ENCODE data around the gene PCED1A. TPM values are rescaled to one million over a fixed set of nuclear protein-coding genes. Genes with fewer than 3 reads are reported as not detected.

Gene PCED1A
- total and polyA plus RNA-seq, 2 donors (not counting 1 experiment from before 2014, with no cell fraction given) = 96.8 to 176 TPM

DNA sequence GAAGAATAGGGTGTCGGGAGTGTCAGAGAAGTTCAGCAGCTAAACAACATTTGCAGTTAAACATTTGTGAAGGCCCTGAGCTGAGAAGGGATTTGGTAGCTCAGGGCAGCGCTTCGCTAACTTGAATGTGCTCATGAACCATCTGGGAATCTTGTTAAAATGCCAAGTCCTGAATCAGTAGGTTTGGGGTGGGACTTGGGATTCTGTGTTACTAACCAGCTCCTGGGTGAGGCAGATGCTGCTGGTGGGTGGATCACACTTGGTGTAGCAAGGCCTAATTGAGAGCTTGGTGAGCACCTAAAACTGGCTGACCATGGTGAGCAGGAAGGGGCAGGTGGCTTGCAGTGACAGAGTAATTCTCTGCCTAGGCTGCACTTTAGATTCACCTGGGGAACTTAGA is 38.7 kb upstream of the PCED1A start:
- Histone ChIP-seq H3K4me1 (ENCODE audit: control insufficient read depth in 2 of 2, insufficient read depth in 2 of 2, low read length in 2 of 2) (peaks cover 20 to 21% of the 10 kb centered on the region in 2 donors), H3K4me3 (ENCODE audit: control extremely low read depth in 1 of 5, extremely low read depth in 1 of 5, insufficient read depth in 1 of 5, low read depth in 2 of 5, low read length in 4 of 5) (no peak overlapping the region), H4K20me1 (ENCODE audit: control insufficient read depth, insufficient read depth, low read length, poor library complexity, severe bottlenecking) (peaks cover 49% of the 10 kb centered on the region), H3K27ac (ENCODE audit: low read length in 2 of 2) (no peak overlapping the region), H3K27me3 (replicated peaks in 1 of 4; ENCODE audit: control extremely low read depth in 1 of 4, control insufficient read depth in 3 of 4, insufficient read depth in 4 of 4, low read length in 3 of 4) (no peaks in the 10 kb centered on the region), H3K4me2 (replicated peaks; ENCODE audit: low read depth, low read length, poor library complexity, severe bottlenecking) (no peak overlapping the region), H2AFZ (ENCODE audit: insufficient read depth, low read depth, low read length, poor library complexity, severe bottlenecking) (no peak overlapping the region), H3K79me2 (ENCODE audit: control insufficient read depth, insufficient read depth, low read length) (peaks cover 96% of the 10 kb centered on the region), H3K36me3 (replicated peaks in 1 of 2; ENCODE audit: control extremely low read depth in 1 of 2, control insufficient read depth in 1 of 2, extremely low read depth in 1 of 2, insufficient read depth in 2 of 2, low read length in 1 of 2) (peaks cover 2 to 3% of the 10 kb centered on the region in 2 experiments), H3K9me3 (ENCODE audit: control extremely low read depth in 1 of 3, control insufficient read depth in 2 of 3, insufficient read depth in 1 of 3, low read length in 2 of 3) (no peaks in the 10 kb centered on the region), H3K9ac (ENCODE audit: low read length) (no peak overlapping the region)
- POLR2A ChIA-PET = no interaction called here
- CTCF ChIA-PET = interaction anchor here (0.6 kb wide), 1 partner anchor 215 kb away, joined by 3 read pairs; the partner anchor contains the start of gene IDH3B
- intact Hi-C loops (cut with micrococcal nuclease) = loop anchor here (10.0 kb wide), 2 partner anchors 106 to 166 kb away; partner anchors contain the start of genes GNRH2 and MRPS26
- TF ChIP-seq, protein P1, sequence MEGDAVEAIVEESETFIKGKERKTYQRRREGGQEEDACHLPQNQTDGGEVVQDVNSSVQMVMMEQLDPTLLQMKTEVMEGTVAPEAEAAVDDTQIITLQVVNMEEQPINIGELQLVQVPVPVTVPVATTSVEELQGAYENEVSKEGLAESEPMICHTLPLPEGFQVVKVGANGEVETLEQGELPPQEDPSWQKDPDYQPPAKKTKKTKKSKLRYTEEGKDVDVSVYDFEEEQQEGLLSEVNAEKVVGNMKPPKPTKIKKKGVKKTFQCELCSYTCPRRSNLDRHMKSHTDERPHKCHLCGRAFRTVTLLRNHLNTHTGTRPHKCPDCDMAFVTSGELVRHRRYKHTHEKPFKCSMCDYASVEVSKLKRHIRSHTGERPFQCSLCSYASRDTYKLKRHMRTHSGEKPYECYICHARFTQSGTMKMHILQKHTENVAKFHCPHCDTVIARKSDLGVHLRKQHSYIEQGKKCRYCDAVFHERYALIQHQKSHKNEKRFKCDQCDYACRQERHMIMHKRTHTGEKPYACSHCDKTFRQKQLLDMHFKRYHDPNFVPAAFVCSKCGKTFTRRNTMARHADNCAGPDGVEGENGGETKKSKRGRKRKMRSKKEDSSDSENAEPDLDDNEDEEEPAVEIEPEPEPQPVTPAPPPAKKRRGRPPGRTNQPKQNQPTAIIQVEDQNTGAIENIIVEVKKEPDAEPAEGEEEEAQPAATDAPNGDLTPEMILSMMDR (IDR thresholded peaks at IDR 0.05) = no peak
- TF ChIP-seq EZH2 (IDR thresholded peaks at IDR 0.05; ENCODE audit: borderline replicate concordance, insufficient read depth, low read depth, low read length, poor library complexity, severe bottlenecking) = no peak
- Mint-ChIP-seq H3K27ac (no peak overlapping the region), H3K4me1 (peaks cover 50% of the 10 kb centered on the region), H3K27me3 (no peaks in the 10 kb centered on the region), H3K9me3 (ENCODE audit: insufficient read depth) (no peaks in the 10 kb centered on the region), H3K4me3 (no peak overlapping the region)
- ATAC-seq (ENCODE audit: low read depth) = no peak
- WGBS (ENCODE audit: insufficient coverage) = 88% methylated on average over 3 of the region's 3 CpGs
- no peak for DNase-seq

- POLR2A ChIA-PET = no interaction called here
- Histone ChIP-seq H3K9me3 (ENCODE audit: control extremely low read depth in 1 of 3, control insufficient read depth in 2 of 3, insufficient read depth in 1 of 3, low read length in 2 of 3) (no peaks in the 10 kb centered on the region), H3K4me2 (replicated peaks; ENCODE audit: low read depth, low read length, poor library complexity, severe bottlenecking) (no peak overlapping the region), H3K4me3 (ENCODE audit: control extremely low read depth in 1 of 5, extremely low read depth in 1 of 5, insufficient read depth in 1 of 5, low read depth in 2 of 5, low read length in 4 of 5) (no peak overlapping the region), H3K36me3 (replicated peaks in 1 of 2; ENCODE audit: control extremely low read depth in 1 of 2, control insufficient read depth in 1 of 2, extremely low read depth in 1 of 2, insufficient read depth in 2 of 2, low read length in 1 of 2) (peaks cover 2 to 3% of the 10 kb centered on the region in 2 experiments), H3K27ac (ENCODE audit: low read length in 2 of 2) (no peak overlapping the region), H3K27me3 (replicated peaks in 1 of 4; ENCODE audit: control extremely low read depth in 1 of 4, control insufficient read depth in 3 of 4, insufficient read depth in 4 of 4, low read length in 3 of 4) (no peaks in the 10 kb centered on the region), H3K4me1 (ENCODE audit: control insufficient read depth in 2 of 2, insufficient read depth in 2 of 2, low read length in 2 of 2) (peaks cover 18 to 22% of the 10 kb centered on the region in 2 donors), H3K79me2 (ENCODE audit: control insufficient read depth, insufficient read depth, low read length) (peaks cover 96% of the 10 kb centered on the region), H2AFZ (ENCODE audit: insufficient read depth, low read depth, low read length, poor library complexity, severe bottlenecking) (no peak overlapping the region), H4K20me1 (ENCODE audit: control insufficient read depth, insufficient read depth, low read length, poor library complexity, severe bottlenecking) (peaks cover 43% of the 10 kb centered on the region), H3K9ac (ENCODE audit: low read length) (no peak overlapping the region)
- no peak overlapping the region for H3K4me3 Mint-ChIP-seq
- H3K27me3 Mint-ChIP-seq = no peaks in the 10 kb centered on the region
- no peak for DNase-seq
- no peaks in the 10 kb centered on the region for H3K9me3 Mint-ChIP-seq (ENCODE audit: insufficient read depth)
- intact Hi-C loops (cut with micrococcal nuclease) = loop anchor here (10.0 kb wide), 2 partner anchors 106 to 166 kb away; partner anchors contain the start of genes GNRH2 and MRPS26
- no peak for ATAC-seq (ENCODE audit: low read depth)
- CTCF ChIA-PET = no interaction called here
- no CpG with 5 or more reads among the region's 1 CpG for WGBS (ENCODE audit: insufficient coverage)
- no peak overlapping the region for H3K27ac Mint-ChIP-seq
- no peak for TF ChIP-seq EZH2 (IDR thresholded peaks at IDR 0.05; ENCODE audit: borderline replicate concordance, insufficient read depth, low read depth, low read length, poor library complexity, severe bottlenecking)
- TF ChIP-seq, protein P1 (IDR thresholded peaks at IDR 0.05) = no peak
- peaks cover 46% of the 10 kb centered on the region for H3K4me1 Mint-ChIP-seq
Measured at GRCh38 chr20:2878515-2878914, 38.1 kb upstream of the PCED1A start.

Measured in B cell (primary cell).